Keratinocyte (primary cell): ENCODE results near the gene NDNF. TPM values are rescaled to one million over a fixed set of nuclear protein-coding genes. Genes with fewer than 3 reads are reported as not detected.

Experiments used
- DNase-seq: peaks from one replicate; pipeline ENCODE4 v3.0.0-alpha.2; 2011; ENCODE audit warnings: low read depth, missing footprints, low spot score
- FAIRE-seq: peaks from 2 replicates; lab custom pipeline; 2011; peaks lifted over from hg19 to GRCh38; lab: Jason Lieb, UNC
- H2AFZ ChIP-seq: 2 replicates; pipeline ENCODE4 v1.6.0; 2012; ENCODE audit warnings: low read length, control low read depth, inconsistent platforms; ENCODE audit not compliant: control insufficient read depth
- H3K27ac ChIP-seq: 2 replicates; pipeline ENCODE4 v1.5.1; 2011; ENCODE audit warnings: low read length; ENCODE audit not compliant: control insufficient read depth, insufficient read depth
- H3K27me3 ChIP-seq: 3 replicates; pipeline ENCODE4 v1.6.0; 2011; ENCODE audit warnings: low read length; ENCODE audit not compliant: control insufficient read depth, insufficient read depth; ENCODE audit errors: extremely low read depth
- H3K36me3 ChIP-seq, 2 experiments: 2 replicates in 1 of 2; 3 replicates in 1 of 2; pipeline ENCODE4 v1.5.1; 2011; ENCODE audit warnings: low read length in 2 of 2, mild to moderate bottlenecking in 1 of 2; ENCODE audit not compliant: control insufficient read depth in 2 of 2, insufficient read depth in 2 of 2; ENCODE audit errors: extremely low read depth in 1 of 2
- H3K4me1 ChIP-seq: 3 replicates; pipeline ENCODE4 v1.5.1; 2011; ENCODE audit warnings: low read length; ENCODE audit not compliant: control insufficient read depth, insufficient read depth; ENCODE audit errors: extremely low read depth
- H3K4me2 ChIP-seq: 3 replicates; pipeline ENCODE4 v1.6.0; 2011; ENCODE audit warnings: low read depth, low read length; ENCODE audit not compliant: control insufficient read depth, insufficient read depth; ENCODE audit errors: extremely low read depth
- H3K4me3 ChIP-seq, 3 experiments: fragments of 200-600 bp in 1 of 3; sonication (generic) in 1 of 3; 2 replicates in 2 of 3; 3 replicates in 1 of 3; pipeline ENCODE4 v1.5.1; 2011 to 2016; ENCODE audit warnings: low read length in 3 of 3, mild to moderate bottlenecking in 3 of 3, control low read depth in 2 of 3, inconsistent platforms in 1 of 3, low read depth in 1 of 3, mixed read lengths in 1 of 3, mixed run types in 1 of 3, moderate library complexity in 1 of 3; ENCODE audit not compliant: control insufficient read depth in 2 of 3, insufficient read depth in 2 of 3; ENCODE audit errors: extremely low read depth in 1 of 3
- H3K79me2 ChIP-seq: 2 replicates; pipeline ENCODE4 v1.6.0; 2012; ENCODE audit warnings: low read length; ENCODE audit not compliant: control insufficient read depth, insufficient read depth
- H3K9ac ChIP-seq: 3 replicates; pipeline ENCODE4 v1.6.0; 2011; ENCODE audit warnings: low read length; ENCODE audit not compliant: control insufficient read depth, insufficient read depth; ENCODE audit errors: extremely low read depth
- H3K9me1 ChIP-seq: 3 replicates; pipeline ENCODE4 v1.6.0; 2011; ENCODE audit warnings: low read length; ENCODE audit not compliant: control insufficient read depth, insufficient read depth; ENCODE audit errors: extremely low read depth
- H3K9me3 ChIP-seq: 2 replicates; pipeline ENCODE4 v1.5.1; 2012; ENCODE audit warnings: low read depth, low read length; ENCODE audit not compliant: control insufficient read depth
- H4K20me1 ChIP-seq: 3 replicates; pipeline ENCODE4 v1.6.0; 2011; ENCODE audit warnings: low read length; ENCODE audit not compliant: control insufficient read depth, insufficient read depth; ENCODE audit errors: extremely low read depth
- CTCF ChIP-seq, 3 experiments: IDR thresholded peaks in 1 of 3; conservative IDR thresholded peaks in 1 of 3; optimal IDR thresholded peaks in 1 of 3; 2 replicates in 2 of 3; 3 replicates in 1 of 3; pipeline versions ENCODE3 to v1.5.1; 2011; ENCODE audit warnings: low read length in 3 of 3, mild to moderate bottlenecking in 3 of 3, moderate library complexity in 2 of 3, control low read depth in 1 of 3, inconsistent platforms in 1 of 3; ENCODE audit not compliant: insufficient read depth in 2 of 3; ENCODE audit errors: extremely low read depth in 1 of 3
- EZH2 ChIP-seq: IDR thresholded peaks from one replicate; pipeline ENCODE4 v1.6.1; 2012; ENCODE audit warnings: inconsistent platforms, mild to moderate bottlenecking, low read length, moderate library complexity
- dilution Hi-C: fragments of 300-500 bp; cut with MboI; formaldehyde crosslinking; loops from one replicate; pipeline ENCODE4 v1.7.0; 2020; ENCODE audit warnings: low sequenced_read_pairs; ENCODE audit not compliant: extremely low pct_ligation_motif_present
- polyA plus RNA-seq, 5 experiments: library from polyadenylated mRNA; depleted of rRNA in 3 of 5; stranded (reverse) in 3 of 5; stranded (forward) in 1 of 5; unstranded in 1 of 5; fragments of >200 nt; gene quantifications; 1 replicate in 1 of 5; 2 replicates in 3 of 5; 3 replicates in 1 of 5; pipeline versions ENCODE4 v1.2.1 to v1.2.3, GENCODE V29; 2011 to 2012; ENCODE audit warnings: missing spikeins in 2 of 5, low read depth in 1 of 5, low replicate concordance in 1 of 5

Gene NDNF
- polyA plus RNA-seq, 1 donor (not counting 4 experiments of a cell fraction or from before 2014, with no cell fraction given) = not detected

- H3K79me2 ChIP-seq = no peaks in the 10 kb centered on the region
- no peak overlapping the region for H3K4me3 ChIP-seq
- peak in 1 of 3 experiments; percentile 12 for TF ChIP-seq CTCF (optimal IDR thresholded peaks at IDR 0.05 in 1 of 3, IDR thresholded peaks at IDR 0.05 in 1 of 3, conservative IDR thresholded peaks at IDR 0.05 in 1 of 3; ENCODE audit: extremely low read depth in 1 of 3, insufficient read depth in 2 of 3, low read length in 3 of 3)
- no peak for TF ChIP-seq EZH2
- DNase-seq = no peak
- H3K9me1 ChIP-seq = no peaks in the 10 kb centered on the region
- no peaks in the 10 kb centered on the region for H3K4me1 ChIP-seq
- dilution Hi-C loops = no loop called here
- no peaks in the 10 kb centered on the region for H3K27me3 ChIP-seq
- H3K27ac ChIP-seq = no peak overlapping the region
- no peaks in the 10 kb centered on the region for H4K20me1 ChIP-seq
- FAIRE-seq = no peak
- H2AFZ ChIP-seq = no peak overlapping the region
- no peaks in the 10 kb centered on the region for H3K36me3 ChIP-seq
- no peaks in the 10 kb centered on the region for H3K9me3 ChIP-seq
- no peak overlapping the region for H3K9ac ChIP-seq
- no peak overlapping the region for H3K4me2 ChIP-seq
These were observed 22.0 kb downstream of the NDNF start for GRCh38 chr4:121050300-121050699.

- Histone ChIP-seq H3K9me3 (no peaks in the 10 kb centered on the region), H3K4me3 (no peak overlapping the region), H3K36me3 (no peaks in the 10 kb centered on the region), H3K27ac (no peak overlapping the region), H3K4me2 (no peak overlapping the region), H3K79me2 (no peaks in the 10 kb centered on the region), H3K4me1 (no peaks in the 10 kb centered on the region), H3K9ac (no peak overlapping the region), H3K27me3 (no peaks in the 10 kb centered on the region), H4K20me1 (no peaks in the 10 kb centered on the region), H2AFZ (no peak overlapping the region), H3K9me1 (no peaks in the 10 kb centered on the region)
- no peak for DNase-seq
- no peak for TF ChIP-seq EZH2
- no peak for TF ChIP-seq CTCF (optimal IDR thresholded peaks at IDR 0.05 in 1 of 3, IDR thresholded peaks at IDR 0.05 in 1 of 3, conservative IDR thresholded peaks at IDR 0.05 in 1 of 3; ENCODE audit: extremely low read depth in 1 of 3, insufficient read depth in 2 of 3, low read length in 3 of 3)
- no peak for FAIRE-seq
- dilution Hi-C loops = no loop called here
These were observed 23.2 kb downstream of the NDNF start for GRCh38 chr4:121049072-121049599.
